BJ (cell line): ENCODE results near the gene GLMN. TPM values are rescaled to one million over a fixed set of nuclear protein-coding genes. Genes with fewer than 3 reads are reported as not detected.
"Not testable (repeated sequence)": the region's sequence is repeated elsewhere in the genome, so short reads cannot be mapped to it uniquely, and the experiment has no call there.

ENCODE experiments used
- CTCF ChIA-PET: fragments of 350-600 bp; formaldehyde crosslinking; extraction: SDS; loops from one replicate; lab custom pipeline; 2021; ENCODE audit warnings: antibody characterized with exemption, inconsistent platforms; lab: Yijun Ruan, JAX
- POLR2A ChIA-PET: fragments of 300-600 bp; sonication (Branson Sonifier 250); formaldehyde crosslinking; extraction: SDS; loops from one replicate; lab custom pipeline; 2021; ENCODE audit warnings: antibody characterized with exemption; lab: Charles Lee
- DNase-seq: peaks from one replicate; pipeline ENCODE4 v3.0.0-alpha.2; 2011; ENCODE audit warnings: low read depth
- H3K27me3 ChIP-seq: 2 replicates; pipeline ENCODE4 v1.6.0; 2011; ENCODE audit warnings: low read length; ENCODE audit not compliant: control insufficient read depth, insufficient read depth
- H3K36me3 ChIP-seq: 2 replicates; pipeline ENCODE4 v1.5.1; 2011; ENCODE audit warnings: low read length; ENCODE audit not compliant: control insufficient read depth, insufficient read depth
- H3K4me3 ChIP-seq: 2 replicates; pipeline ENCODE4 v1.5.1; 2011; ENCODE audit warnings: low read depth, mild to moderate bottlenecking, control low read depth, low read length
- polyA plus RNA-seq: library from polyadenylated mRNA; depleted of rRNA; stranded (reverse); fragments of >200 nt; gene quantifications from 2 replicates; pipeline ENCODE4 v1.2.3, GENCODE V29; 2011
- TF ChIP-seq, protein P1 (sequence below): IDR thresholded peaks from 2 replicates; pipeline ENCODE4 v1.5.1; 2011; ENCODE audit warnings: low read depth, mild to moderate bottlenecking, control low read depth, inconsistent platforms, low read length, moderate library complexity; ENCODE audit not compliant: insufficient read depth

The GLMN gene
- polyA plus RNA-seq, 1 experiment: 1.3 TPM

DNA sequence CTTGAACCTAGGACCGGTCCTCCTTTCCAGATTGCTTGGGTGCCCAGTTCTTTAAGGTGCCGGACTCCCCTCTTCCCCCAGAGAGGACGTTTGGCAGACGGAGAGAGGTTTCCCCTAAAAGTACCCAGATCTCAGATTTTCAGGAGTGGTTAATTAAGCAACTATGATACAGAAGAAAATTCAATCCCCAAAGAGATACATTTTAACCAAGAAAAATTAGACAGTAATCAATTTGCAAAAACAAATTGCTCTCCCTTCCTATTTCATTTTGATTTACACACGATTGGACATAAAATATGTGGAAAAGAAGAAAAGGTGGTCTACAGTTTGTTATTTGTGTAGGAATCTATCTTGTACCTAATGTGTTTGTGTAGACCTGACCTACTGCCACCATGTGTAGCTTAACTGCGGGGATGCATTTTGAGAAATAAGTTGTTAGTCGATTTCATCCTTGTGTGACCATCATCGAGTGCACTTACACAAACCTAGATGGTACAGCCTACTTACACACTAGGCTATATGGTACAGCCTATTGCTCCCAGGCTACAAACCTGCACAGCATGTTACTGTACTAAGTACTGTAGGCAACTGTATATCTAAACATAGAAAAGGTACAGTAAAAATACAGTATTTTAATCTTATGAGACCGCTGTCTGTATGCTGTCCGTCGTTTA, 827 bp upstream of the GLMN start:
- TF ChIP-seq, protein P1, sequence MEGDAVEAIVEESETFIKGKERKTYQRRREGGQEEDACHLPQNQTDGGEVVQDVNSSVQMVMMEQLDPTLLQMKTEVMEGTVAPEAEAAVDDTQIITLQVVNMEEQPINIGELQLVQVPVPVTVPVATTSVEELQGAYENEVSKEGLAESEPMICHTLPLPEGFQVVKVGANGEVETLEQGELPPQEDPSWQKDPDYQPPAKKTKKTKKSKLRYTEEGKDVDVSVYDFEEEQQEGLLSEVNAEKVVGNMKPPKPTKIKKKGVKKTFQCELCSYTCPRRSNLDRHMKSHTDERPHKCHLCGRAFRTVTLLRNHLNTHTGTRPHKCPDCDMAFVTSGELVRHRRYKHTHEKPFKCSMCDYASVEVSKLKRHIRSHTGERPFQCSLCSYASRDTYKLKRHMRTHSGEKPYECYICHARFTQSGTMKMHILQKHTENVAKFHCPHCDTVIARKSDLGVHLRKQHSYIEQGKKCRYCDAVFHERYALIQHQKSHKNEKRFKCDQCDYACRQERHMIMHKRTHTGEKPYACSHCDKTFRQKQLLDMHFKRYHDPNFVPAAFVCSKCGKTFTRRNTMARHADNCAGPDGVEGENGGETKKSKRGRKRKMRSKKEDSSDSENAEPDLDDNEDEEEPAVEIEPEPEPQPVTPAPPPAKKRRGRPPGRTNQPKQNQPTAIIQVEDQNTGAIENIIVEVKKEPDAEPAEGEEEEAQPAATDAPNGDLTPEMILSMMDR: no peak
- Histone ChIP-seq H3K36me3 (no peaks in the 10 kb centered on the region), H3K4me3 (peak overlapping the region; percentile 92), H3K27me3 (no peaks in the 10 kb centered on the region)
- ChIA-PET CTCF (interaction anchor here (1.6 kb wide), 1 partner anchor 11 kb away, joined by 4 read pairs; no protein-coding TSS in a partner anchor), POLR2A (no interaction called here)
- no peak for DNase-seq

- Histone ChIP-seq H3K4me3 (peak overlapping the region; percentile 92), H3K27me3 (no peaks in the 10 kb centered on the region), H3K36me3 (no peaks in the 10 kb centered on the region)
- DNase-seq: no peak
- TF ChIP-seq, protein P1: no peak
- ChIA-PET CTCF (interaction anchor here (1.6 kb wide), 1 partner anchor 12 kb away, joined by 4 read pairs; no protein-coding TSS in a partner anchor), POLR2A (no interaction called here)
Observed at GRCh38 chr1:92298213-92298572, 594 bp downstream of the GLMN start.

DNA sequence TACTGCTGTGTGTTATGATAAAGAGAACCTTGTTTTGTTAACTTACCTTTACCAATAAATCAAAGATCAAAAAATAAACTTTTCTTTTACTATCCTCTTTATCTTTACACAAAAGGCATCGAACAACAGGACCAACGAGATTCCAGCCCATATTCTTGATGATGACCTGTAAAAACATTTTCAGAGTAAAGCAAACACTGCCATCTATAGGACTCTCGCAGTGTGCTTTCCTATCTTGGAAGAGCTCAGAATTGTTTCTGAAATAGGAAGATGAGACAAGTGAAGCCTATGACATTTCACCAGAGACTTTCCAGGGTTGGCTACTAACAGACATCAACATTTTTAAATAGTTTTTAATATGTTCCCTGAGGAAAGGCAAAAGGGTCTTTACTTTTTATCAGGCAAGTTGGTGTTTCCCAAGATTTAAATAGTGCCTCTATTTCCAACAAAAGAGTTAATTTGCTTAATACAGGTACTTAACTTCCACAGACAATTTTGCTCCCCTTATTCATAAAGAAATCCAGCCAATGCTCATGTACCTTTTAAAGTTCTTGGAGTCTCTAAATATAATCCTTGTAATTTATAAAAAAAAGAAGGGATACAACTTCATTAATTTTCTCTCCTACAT, 7.3 kb downstream of the GLMN start:
- TF ChIP-seq, protein P1: peak; percentile 79
- DNase-seq: no peak
- Histone ChIP-seq H3K36me3 (no peaks in the 10 kb centered on the region), H3K4me3 (no peak overlapping the region), H3K27me3 (no peaks in the 10 kb centered on the region)
- POLR2A ChIA-PET: no interaction called here
- CTCF ChIA-PET: interaction anchor here (0.6 to 2.1 kb wide), 28 partner anchors 12 to 785 kb away, joined by 3 to 43 read pairs (median 4); no protein-coding TSS in a partner anchor

DNA sequence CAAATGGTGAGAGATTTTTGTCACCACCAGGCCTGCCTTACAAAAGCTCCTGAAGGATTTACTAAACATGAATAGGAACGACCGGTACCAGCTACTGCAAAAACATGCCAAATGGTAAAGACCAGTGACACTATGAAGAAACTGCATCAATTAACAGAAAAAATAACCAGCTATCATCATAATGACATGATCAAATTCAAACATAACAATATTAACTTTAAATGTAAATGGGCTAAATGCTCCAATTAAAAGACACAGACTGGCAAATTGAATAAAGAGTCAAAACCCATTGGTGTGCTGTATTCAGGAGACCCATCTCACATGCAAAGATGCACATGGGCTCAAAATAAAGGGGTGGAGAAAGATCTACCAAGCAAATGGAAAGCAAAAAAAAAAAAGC, 17.4 kb downstream of the GLMN start:
- CTCF ChIA-PET, DNase-seq, H3K36me3 ChIP-seq, POLR2A ChIA-PET, H3K27me3 ChIP-seq, H3K4me3 ChIP-seq: not testable (repeated sequence)

DNA sequence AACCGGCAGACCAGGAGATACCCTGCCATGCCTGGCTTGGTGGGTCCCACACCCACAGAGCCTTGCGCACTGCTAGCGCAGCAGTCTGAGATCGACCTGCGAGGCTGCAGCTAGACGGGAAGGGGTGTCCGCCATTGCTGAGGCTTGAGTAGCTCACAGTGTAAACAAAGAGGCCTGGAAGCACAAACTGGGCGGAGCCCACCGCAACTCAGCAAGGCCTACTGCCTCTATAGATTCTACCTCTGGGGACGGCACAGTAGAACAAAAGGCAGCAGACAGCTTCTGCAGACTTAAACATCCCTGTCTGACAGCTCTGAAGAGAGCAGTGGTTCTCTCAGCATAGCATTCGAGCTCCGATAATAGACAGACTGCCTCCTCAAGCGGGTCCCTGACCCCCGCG, 19.0 kb downstream of the GLMN start:
- DNase-seq, H3K4me3 ChIP-seq, H3K27me3 ChIP-seq, POLR2A ChIA-PET, H3K36me3 ChIP-seq: not testable (repeated sequence)
- CTCF ChIA-PET: interaction anchor here (1.8 kb wide), 1 partner anchor 11 kb away, joined by 4 read pairs; no protein-coding TSS in a partner anchor

DNA sequence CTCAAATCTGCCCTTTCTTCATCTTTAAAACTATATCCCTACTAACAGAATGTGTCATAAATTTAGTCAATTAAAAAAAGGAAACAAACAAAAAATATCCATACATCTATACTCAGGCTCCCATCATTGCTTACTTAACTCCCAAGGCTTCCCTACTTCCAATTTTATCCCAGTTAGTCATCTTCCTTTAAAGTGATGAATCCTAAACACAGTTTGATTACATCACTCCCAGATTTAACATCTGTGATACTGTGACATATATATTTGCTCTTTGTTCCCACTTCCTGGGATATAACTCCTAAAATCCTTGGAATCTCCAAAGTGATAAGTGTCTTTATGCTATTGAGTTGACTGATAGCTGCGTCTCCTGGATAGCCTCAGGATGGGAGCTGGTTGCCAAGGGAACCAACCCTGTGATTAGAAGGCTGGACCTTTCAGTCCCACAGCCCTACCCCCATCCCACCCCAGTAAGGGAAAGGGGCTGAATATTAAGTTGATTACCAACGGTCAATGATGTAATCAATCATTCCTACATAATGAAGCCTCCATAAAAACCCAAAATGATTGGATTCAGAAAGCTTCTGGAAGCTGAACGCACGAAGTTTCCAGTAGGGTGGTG, 21.6 kb downstream of the GLMN start:
- DNase-seq: no peak
- CTCF ChIA-PET: no interaction called here

More for the DNA sequence above, 21.6 kb downstream of the GLMN start:
- no peak overlapping the region for H3K4me3 ChIP-seq
- H3K27me3 ChIP-seq: no peaks in the 10 kb centered on the region
- POLR2A ChIA-PET: no interaction called here
- peaks cover 1% of the 10 kb centered on the region for H3K36me3 ChIP-seq
- TF ChIP-seq, protein P1: no peak
